A673 (cell line): ENCODE results near the gene FICD.

Experiments used
- CTCF ChIP-seq: fragments of 300-800, 200-600 bp; sonication (generic); conservative IDR thresholded peaks from 2 replicates; pipeline ENCODE4 v1.5.1; 2017; ENCODE audit warnings: low read depth, mild to moderate bottlenecking, antibody characterized with exemption, low read length, moderate library complexity, mixed read lengths
- EZH2 ChIP-seq: fragments of 200-600 bp; sonication (generic); IDR thresholded peaks from 2 replicates; pipeline ENCODE4 v1.6.1; 2017; ENCODE audit warnings: borderline replicate concordance, low read depth, mild to moderate bottlenecking, mixed read lengths, antibody characterized with exemption, low read length; ENCODE audit not compliant: poor library complexity, severe bottlenecking

GRCh38 chr12:108505129-108505528 lies 9.9 kb upstream of the FICD start:
- TF ChIP-seq CTCF = no peak
- TF ChIP-seq EZH2 = no peak
